ENCODE results near the gene CYSRT1. TPM values are rescaled to one million over a fixed set of nuclear protein-coding genes. Genes with fewer than 3 reads are reported as not detected.

Gene CYSRT1
- total and polyA plus RNA-seq, 8 donors, result 0.22 to 1.3 (median 0.60) TPM; not detected in 4

DNA sequence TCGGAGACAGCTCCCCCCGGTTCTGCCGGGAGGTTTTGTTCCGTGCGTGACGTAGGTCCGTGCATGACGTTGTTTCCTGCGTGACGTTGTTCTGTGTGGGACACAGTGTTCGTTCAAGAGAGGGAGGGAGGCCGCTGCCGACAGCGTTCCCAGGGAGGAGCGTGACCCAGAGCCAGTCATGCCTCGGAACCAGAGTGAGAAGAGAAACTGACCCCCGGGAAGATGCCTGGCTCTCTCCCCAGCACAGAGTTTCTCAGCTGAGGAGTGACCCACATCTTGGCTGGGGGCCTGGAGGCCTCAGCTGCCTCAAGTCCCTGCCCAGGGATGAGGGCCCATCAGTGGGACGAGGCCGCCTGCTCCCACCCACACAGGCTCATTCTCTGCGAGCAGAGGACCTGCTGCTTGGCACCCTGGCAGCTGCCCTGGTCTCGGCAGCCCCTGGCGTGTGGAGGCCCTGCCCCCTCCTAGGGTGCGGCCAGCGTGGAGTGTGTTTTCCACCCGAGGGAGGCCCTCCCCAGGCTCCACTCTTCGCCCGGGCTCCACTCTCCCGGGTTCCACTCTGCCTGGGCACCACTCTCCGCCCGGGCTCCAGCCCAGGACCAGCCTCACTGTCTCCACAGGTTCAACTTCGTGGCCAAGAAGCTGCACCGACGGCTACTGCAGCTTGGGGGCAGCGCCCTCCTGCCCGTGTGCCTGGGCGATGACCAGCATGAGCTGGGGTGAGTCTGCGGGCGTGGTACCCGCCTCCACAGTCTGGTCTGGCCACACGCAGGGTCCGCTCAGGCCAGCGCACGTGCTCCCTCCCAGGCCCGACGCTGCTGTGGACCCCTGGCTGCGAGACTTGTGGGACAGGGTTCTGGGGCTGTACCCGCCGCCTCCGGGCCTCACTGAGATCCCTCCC is 11.6 kb upstream of the CYSRT1 start:
- H3K4me1 ChIP-seq, result peaks cover 0 to 3% (median 0%) of the 10 kb centered on the region in 3 donors
- TF ChIP-seq, protein P1, sequence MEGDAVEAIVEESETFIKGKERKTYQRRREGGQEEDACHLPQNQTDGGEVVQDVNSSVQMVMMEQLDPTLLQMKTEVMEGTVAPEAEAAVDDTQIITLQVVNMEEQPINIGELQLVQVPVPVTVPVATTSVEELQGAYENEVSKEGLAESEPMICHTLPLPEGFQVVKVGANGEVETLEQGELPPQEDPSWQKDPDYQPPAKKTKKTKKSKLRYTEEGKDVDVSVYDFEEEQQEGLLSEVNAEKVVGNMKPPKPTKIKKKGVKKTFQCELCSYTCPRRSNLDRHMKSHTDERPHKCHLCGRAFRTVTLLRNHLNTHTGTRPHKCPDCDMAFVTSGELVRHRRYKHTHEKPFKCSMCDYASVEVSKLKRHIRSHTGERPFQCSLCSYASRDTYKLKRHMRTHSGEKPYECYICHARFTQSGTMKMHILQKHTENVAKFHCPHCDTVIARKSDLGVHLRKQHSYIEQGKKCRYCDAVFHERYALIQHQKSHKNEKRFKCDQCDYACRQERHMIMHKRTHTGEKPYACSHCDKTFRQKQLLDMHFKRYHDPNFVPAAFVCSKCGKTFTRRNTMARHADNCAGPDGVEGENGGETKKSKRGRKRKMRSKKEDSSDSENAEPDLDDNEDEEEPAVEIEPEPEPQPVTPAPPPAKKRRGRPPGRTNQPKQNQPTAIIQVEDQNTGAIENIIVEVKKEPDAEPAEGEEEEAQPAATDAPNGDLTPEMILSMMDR (IDR thresholded peaks at IDR 0.05), result no peak
- FAIRE-seq, result no peak
- WGBS, 2 donors, result 89 to 91% methylated on average over 49 of the region's 49 CpGs
- no peak overlapping the region for H3K27ac ChIP-seq
- ATAC-seq, result no peak
- H3K4me3 ChIP-seq, result no peak overlapping the region
- no peaks in the 10 kb centered on the region for H3K27me3 ChIP-seq
- H3K36me3 ChIP-seq, result no peaks in the 10 kb centered on the region
- DNase-seq, result peak in 1 of 6 donors; percentile 35
- no peaks in the 10 kb centered on the region for H3K9me3 ChIP-seq
- intact Hi-C loops (cut with DNase I), result no loop called here

DNA sequence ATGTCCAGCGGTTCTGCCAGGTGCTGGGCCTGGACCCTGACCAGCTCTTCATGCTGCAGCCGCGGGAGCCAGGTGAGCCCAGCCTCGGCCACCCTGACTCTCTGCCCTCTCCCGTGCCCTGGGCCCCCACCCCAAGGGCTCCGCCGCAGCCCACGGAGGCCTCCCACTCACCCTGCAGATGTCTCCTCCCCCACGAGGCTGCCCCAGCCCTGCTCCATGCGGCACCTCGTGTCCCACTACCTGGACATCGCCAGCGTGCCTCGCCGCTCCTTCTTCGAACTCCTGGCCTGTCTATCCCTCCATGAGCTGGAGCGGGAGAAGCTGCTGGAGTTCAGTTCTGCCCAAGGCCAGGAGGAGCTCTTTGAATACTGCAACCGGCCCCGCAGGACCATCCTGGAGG is 10.4 kb upstream of the CYSRT1 start:
- Histone ChIP-seq H3K36me3 (no peaks in the 10 kb centered on the region), H3K9me3 (no peaks in the 10 kb centered on the region), H3K4me1 (peaks cover 0 to 5% (median 0%) of the 10 kb centered on the region in 3 donors), H3K27ac (no peak overlapping the region), H3K27me3 (no peaks in the 10 kb centered on the region), H3K4me3 (no peak overlapping the region)
- intact Hi-C loops (cut with DNase I), result no loop called here
- ATAC-seq (no peak), DNase-seq (peak in 1 of 6 donors; percentile 33), FAIRE-seq (no peak)
- TF ChIP-seq, protein P1 (IDR thresholded peaks at IDR 0.05), result no peak
- WGBS, 2 donors, result 91 to 97% methylated on average over 19 of the region's 19 CpGs

DNA sequence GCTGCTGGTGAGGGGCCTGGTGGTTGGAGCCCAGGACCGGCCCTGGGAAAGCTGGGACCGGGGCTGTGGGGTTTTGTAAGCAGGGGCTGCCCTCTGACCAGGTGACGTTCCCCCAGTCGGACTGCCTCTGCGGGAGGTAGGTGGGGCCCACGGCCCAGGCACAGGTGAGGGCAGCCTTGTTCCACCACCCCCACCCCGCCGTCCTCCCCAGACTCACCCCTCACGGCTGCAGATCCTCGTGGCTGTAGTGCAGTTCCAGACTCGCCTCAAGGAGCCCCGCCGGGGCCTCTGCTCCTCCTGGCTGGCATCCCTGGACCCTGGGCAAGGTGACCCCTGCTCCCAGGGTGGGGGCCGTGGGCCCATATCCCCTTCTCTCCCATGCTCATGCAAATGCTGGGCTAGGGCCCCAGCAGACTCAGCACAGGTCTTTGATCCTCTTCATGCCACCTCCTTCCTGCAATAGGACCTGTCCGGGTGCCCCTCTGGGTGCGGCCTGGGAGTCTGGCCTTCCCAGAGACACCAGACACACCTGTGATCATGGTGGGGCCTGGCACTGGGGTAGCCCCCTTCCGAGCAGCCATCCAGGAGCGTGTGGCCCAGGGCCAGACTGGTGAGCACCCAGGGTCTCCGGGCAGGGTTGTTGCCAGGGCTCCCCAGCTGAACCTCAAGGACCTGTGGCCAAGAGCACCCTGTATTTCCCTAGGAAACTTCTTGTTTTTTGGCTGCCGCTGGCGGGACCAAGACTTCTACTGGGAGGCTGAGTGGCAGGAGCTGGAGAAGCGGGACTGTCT is 9.6 kb upstream of the CYSRT1 start:
- DNase-seq, result peak in 1 of 6 donors; percentile 51
- no peaks in the 10 kb centered on the region for H3K9me3 ChIP-seq
- ATAC-seq, result no peak
- no peak for FAIRE-seq
- no peak overlapping the region for H3K4me3 ChIP-seq
- no peaks in the 10 kb centered on the region for H3K36me3 ChIP-seq
- peaks cover 0 to 5% (median 0%) of the 10 kb centered on the region in 3 donors for H3K4me1 ChIP-seq
- TF ChIP-seq, protein P1 (IDR thresholded peaks at IDR 0.05), result no peak
- H3K27me3 ChIP-seq, result no peaks in the 10 kb centered on the region
- no peak overlapping the region for H3K27ac ChIP-seq
- intact Hi-C loops (cut with DNase I), result no loop called here
- WGBS, 2 donors, result 91 to 94% methylated on average over 22 of the region's 22 CpGs

DNA sequence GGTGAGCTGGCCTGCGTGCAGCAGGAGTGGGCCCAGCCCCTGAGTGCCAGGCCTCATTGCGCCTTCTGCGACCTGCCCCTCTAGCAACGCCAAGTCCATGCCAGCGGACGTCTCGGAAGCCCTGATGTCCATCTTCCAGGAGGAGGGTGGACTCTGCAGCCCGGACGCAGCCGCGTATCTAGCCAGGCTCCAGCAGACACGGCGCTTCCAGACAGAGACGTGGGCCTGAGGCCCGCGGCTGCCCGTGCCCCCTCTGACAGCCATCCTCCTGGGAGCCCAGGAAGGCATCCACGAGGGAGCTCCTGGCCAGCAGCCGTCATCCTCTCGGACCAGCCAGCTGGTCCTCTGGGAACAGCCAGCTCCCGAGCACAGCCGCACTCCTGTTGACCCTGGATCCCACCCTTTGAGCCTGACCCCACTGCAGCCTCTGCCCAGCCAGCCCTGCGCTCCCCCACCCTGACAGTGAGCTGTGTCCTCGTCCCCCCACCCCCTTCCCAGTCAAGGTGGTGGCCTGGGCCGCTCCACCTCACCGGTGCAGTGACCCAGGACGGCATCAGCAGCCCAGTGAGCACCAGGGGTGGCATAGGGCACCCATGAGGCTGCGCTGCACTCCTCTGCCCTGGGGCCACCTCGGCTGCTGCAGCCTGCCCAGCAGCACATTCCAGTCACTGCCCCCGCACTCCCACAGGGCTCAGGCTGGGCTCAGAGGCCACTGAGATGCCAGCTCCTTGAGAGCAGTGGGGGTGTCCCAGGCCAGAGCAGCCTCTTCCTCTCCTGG is 8.6 kb upstream of the CYSRT1 start:
- H3K4me1 ChIP-seq, result peaks cover 0 to 5% (median 0%) of the 10 kb centered on the region in 3 donors
- no peaks in the 10 kb centered on the region for H3K36me3 ChIP-seq
- FAIRE-seq (no peak), ATAC-seq (no peak), DNase-seq (peak in 1 of 6 donors; percentile 47)
- H3K4me3 ChIP-seq, result peak overlapping the region in 1 of 4 donors; percentile 46
- TF ChIP-seq, protein P1 (IDR thresholded peaks at IDR 0.05), result no peak
- peak overlapping the region in 1 of 4 donors; percentile 73 for H3K27ac ChIP-seq
- H3K9me3 ChIP-seq, result no peaks in the 10 kb centered on the region
- H3K27me3 ChIP-seq, result no peaks in the 10 kb centered on the region
- WGBS, 2 donors, result 92 to 93% methylated on average over 30 of the region's 30 CpGs
- intact Hi-C loops (cut with DNase I), result no loop called here

Data from pancreas (tissue), 10 donors.